NCI-H2196 treated with DMSO at 0.1 percent for 48 hours (cell line): ENCODE data around the gene NFATC1.

ENCODE experiments used
- DNase-seq: peaks from one replicate; lab custom pipeline; 2025; ENCODE audit not compliant: unreplicated experiment; lab: John Stamatoyannopoulos, UW

The NFATC1 gene

DNA sequence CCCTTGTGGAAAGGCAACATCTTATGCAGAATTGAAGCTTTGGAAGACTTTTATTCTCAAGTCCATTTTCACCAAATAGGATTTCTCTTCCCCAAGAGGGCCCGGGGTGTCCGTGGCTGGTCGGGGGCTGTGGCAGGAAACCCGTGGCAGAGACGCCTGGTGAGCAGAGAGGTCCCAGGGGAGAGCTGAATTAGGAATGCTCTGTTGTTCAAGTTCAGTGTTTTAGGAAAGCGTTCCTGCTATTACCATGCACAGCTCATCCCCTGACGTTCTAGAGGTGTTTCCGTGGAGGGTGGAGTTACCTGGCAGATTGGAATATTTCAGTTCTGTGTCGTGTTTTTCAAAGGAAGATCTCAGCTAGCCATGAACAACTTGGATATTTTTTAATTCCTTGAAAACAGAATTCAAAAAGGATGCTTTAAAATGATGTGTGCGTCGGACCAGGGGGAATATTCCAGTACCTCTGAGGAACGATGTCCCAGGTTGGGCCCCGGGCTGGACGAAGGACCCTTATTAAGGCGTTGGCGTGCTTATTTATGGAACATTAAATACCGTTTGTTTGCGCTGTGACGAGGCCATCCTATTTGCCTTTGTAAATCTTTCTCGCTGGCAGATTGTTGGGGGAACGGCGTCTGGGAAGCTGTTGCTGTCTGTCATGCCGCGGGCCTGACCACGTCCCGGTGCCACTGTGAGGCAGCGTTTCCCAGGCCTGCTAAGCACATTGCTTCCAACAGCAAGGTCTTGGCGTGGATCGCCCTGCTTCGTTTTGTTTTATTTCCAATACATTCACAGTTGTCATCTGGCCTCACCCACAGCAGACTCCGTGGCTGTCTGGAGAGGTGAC is 8.2 kb downstream of the NFATC1 start:
- no peak for DNase-seq

DNA sequence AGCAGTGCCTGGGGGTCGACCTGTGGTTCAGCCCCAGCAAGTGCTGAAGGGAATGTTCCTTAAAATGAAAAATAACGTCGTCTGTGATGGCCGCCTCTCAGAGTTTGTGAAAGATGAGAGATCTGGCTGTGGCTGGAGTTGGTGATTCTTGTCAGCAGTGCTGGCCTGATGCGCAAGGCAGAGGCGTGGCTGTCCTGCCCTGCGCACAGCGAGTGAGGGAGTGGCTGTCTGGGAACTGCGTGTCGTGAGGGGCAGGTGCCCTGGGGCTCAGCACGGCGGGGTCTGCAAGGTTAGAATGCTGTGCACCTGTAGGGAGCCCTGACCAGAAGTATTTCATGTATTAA is 8.8 kb downstream of the NFATC1 start:
- no peak for DNase-seq

DNA sequence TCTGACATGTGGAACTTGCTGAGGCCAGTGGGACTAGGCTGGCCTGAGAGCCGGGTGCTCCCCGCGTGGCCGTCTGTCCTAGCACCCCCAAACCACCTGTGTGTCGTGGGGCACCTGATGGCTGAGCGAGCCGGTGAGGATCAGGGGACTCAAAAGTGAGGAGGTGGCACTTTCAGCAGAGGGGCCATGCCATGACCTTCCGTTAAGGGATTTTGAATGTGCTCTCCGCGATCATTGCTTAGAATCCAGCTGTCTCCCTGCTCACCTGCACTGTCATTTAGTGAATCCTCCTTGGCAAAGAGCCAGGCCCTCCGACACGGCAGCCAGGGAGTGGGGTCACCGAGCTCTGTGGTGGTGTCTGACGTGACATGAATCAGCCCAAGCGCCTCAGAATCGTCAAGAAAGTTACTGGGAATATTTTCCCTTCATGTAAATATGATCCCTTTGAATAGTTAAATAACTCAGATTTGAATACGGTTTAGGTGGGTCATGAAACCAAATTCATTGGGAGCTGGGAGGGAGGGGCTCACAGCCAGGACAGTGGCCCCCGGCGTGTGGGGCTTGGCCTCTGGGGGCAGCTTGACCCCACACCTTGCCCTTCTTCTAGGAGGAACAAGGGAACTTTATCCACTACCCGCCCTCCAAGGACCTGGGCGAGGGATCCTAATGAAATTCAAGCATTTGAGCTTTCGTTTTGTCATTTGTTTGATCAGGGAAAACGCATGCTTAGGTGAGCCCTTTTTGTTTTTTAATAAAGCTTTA is 9.5 kb downstream of the NFATC1 start:
- no peak for DNase-seq

DNA sequence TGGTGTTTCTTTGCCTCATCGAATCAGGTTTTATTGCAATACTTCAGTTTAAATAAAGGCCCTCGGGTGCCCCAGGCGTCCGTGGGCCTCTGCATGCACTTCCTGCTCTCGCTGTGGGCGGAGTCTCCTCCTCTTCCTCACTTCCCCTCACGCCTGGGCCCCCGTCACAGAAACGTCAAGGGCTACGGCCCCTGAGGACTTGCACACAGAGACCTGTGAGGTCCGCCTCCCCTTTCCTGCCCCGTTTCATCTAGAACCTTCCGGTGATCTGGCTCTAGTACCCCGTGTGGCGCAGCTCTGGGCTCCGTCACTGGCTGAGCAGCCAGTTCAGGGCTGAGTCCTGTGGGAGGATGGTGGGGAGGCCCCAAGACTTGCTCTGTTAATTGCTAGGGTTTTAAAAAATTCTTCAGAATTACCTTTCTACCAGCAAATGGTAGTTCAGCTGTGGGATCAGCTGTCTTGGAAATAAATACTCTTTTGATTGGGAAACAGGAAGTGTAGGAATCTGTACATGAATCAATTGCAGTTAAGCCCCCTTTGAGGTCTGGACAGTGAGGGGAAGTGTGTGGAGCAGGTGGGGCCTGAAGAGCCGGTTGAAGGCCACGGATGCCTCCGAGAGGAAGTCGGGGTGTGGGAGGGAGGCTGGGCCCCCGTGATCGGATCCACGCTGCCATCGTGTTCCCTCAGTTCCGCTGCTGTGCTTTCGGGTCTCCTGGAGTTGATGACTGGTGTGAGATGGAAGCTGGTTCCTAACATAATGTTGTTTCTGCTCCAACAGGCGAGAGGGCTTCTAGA is 10.2 kb downstream of the NFATC1 start:
- DNase-seq, result no peak

DNA sequence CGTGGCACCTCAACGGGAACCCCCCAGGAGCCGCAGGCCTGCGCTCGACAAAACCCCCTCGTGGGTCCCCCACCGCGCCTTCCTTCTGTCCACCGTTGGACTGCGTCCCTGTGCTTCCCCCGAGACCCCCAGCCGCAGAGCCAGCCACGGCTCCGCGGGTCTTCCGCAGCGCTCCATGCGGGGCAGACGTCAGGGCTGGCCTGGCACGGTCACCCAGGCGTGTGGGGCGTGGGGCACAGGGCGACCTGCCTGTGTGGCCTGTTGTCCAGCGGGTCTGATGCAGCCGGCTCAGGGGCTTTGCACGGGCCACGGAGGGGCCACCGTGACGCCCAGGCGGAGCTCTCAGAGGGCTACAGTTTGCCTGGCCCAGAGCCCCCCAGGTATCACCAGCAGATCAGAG is 11.0 kb downstream of the NFATC1 start:
- no peak for DNase-seq

DNA sequence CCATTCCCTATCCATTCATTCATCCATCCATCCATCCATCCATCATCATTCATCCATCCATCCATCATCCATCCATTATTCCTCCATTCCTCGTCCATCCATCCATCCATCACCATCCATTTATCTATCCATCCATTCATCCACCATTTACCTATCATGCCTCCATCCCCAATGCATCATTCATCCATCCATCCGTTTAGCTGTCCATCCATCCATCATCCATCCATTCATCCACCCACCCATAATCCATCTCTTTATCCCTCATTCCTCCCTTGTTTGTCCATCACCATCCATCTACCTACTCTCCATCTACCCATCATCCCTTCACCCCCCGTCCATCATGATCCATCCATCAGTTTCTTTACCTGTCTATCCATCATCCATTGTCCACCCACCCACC is 13.6 kb downstream of the NFATC1 start:
- no peak for DNase-seq

DNA sequence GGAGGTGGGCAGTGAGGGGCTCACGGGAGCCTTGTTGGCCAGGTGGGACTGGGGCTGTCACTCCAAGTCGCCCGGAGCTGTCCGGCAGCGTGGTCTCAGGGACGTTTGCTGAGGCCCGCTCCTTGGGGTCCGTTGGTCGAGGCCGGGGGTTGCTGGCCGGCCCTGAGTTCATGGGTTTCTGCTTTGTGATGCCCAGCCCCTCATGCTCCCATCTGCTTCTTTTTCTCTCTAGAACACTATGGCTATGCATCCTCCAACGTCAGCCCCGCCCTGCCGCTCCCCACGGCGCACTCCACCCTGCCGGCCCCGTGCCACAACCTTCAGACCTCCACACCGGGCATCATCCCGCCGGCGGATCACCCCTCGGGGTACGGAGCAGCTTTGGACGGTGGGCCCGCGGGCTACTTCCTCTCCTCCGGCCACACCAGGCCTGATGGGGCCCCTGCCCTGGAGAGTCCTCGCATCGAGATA is 14.5 kb downstream of the NFATC1 start:
- DNase-seq, result no peak

DNA sequence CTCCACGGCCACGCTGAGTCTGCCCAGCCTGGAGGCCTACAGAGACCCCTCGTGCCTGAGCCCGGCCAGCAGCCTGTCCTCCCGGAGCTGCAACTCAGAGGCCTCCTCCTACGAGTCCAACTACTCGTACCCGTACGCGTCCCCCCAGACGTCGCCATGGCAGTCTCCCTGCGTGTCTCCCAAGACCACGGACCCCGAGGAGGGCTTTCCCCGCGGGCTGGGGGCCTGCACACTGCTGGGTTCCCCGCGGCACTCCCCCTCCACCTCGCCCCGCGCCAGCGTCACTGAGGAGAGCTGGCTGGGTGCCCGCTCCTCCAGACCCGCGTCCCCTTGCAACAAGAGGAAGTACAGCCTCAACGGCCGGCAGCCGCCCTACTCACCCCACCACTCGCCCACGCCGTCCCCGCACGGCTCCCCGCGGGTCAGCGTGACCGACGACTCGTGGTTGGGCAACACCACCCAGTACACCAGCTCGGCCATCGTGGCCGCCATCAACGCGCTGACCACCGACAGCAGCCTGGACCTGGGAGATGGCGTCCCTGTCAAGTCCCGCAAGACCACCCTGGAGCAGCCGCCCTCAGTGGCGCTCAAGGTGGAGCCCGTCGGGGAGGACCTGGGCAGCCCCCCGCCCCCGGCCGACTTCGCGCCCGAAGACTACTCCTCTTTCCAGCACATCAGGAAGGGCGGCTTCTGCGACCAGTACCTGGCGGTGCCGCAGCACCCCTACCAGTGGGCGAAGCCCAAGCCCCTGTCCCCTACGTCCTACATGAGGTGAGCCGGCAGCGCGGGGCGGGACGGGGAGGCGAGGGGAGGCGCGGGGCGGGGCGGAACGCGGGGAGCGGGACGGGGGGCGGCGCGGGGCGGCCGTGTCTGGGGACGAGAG is 15.2 kb downstream of the NFATC1 start:
- DNase-seq, result no peak

DNA sequence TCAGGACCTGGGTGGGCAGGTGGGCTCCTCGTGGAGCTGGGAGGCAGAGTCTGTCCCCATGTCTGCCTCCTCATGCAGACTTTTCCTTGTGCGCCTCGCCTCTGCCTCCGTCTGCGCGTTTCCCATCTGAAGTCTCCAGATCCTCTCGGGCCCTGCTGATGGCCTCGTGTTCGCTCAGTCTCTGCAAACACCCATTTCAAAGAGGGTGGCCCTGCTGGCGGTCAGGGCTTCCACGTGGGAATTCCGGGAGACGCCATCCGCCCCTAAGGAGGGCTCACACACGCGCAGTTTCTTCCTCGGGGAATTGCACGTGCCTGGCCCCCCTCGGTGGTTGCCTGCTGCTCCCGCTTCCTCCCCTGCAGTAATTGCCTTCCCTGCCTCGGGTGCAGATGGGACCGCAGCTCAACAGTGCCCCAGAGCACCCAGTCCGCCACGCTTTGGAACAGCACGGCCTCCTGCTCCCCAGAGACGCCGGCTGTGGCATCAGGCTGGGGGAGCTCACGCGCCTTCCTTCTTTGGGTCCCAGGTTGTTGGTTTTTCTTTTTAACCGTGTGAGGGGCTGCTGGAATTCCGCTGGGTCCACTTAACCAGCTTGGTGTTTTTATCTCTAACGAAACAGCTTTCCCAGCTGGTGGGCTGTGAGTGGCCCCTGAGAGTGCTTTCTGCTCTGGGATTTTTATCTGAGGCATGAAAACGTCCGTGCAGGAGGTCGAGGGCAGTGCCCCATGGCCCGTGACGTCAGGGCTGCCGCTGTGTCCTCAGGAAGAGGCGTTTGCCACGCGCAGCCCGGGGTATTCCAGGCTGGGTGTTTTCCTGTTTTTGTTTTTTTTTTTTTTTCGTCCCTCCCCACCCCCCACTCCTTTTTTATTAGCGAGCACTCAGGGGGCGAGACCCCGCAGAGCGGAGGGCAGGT is 16.1 kb downstream of the NFATC1 start:
- DNase-seq, result no peak

DNA sequence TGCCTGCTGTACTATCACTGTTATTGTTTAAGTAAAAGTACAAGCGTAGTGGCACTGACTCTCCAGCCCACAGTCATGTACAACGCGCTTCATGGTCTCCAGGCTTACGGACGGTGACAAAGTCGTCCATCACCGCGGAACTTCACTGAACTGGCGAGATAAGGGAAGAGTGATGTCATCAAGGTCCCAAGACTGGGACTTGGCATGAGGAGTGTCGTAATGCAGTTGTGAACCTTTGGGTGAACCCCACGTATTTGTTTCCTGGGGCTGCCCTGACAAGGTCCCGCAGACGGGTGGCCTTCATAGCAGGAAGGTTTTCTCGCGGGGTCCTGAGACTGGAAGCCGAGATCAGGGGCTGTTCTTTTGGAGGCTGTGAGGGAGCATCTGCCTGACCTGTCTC is 17.3 kb downstream of the NFATC1 start:
- DNase-seq, result no peak

DNA sequence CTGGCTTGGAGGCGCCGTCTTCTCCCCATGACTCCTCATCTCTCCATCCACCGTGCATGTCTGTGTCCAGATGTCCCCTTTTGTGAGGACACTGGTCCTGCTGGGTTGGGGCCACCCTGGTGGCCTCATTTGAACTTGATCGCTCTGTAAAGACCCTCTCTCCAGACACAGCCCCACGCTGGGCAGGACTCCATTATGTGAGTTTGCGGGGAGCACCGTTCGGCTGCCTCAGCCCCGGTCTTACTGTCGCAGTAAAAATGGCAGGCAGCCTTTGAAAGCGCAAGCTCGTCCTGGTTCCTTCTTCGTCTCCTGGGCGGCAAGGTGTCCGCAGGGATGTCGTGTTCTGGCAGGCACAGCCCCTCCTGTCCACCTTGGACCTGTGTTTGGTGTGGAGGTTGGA is 17.7 kb downstream of the NFATC1 start:
- DNase-seq, result no peak

DNA sequence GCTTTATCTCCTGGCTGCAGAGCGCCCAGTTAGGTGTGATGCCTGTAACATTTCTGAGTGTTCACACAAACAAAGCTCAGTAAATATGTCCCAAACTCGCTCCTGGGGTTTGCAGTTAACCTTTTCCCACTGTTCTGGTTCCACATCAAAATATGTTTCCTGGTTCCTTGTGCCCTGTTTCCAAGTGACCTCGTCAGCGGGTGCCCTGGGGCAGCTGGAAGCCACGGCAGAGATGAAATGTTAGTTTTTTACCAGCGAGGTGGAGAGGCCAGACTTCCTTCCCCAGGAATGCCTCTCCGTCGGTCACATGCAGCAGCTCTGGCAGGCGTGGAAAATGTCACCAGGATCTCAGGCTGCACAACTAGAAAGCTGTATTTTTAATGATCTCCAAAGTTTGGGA is 18.2 kb downstream of the NFATC1 start:
- DNase-seq, result no peak

DNA sequence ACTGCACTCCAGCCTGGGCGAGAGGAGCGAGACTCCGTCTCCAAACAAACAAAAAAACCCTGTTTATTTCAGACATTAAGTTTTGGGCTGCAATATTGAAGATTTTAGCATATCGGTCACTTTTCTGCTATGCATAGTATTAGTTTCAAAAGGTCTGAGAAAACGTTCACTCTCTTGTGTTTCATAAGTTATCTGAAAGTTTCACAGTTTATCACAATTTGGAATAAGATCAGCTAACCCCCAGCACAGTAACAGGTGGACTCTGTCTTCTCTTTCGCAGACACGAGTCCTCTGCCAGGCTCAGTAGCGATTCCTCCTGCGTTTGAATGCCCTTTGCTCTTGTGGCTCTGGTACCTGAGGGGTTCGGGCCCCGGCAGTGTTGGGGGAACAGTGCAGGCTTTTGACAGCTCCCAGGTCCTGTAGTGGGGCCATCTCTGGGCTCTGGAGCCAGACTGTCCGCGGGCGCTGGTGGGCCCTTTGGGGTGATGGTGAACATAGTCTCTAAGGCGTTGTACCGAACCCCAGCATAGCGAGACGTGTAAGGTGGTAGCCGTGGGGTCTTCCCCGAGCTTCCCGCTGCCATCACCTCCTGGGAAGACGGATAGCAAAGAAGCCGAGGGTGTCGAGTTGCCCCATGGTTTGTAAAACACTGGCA is 20.4 kb downstream of the NFATC1 start:
- DNase-seq, result no peak

DNA sequence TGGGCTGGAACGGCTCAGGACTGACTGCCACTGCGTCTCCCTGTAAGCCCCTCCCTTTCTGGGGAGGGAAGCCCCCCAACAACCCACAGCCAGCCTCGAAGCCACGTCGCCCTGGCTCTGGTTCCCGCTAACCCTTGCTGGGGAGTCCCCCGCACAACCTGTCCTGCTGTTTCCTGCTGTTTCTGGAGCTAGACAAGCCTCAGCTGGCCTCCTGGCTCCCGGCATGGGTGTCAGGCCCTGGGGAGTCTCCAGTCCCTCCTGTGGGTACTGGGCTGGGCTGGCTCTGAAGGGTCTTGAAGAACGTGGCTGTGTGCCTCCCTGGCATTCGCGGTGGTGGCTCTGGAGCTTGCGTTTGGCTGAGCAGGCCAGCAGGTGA is 20.9 kb downstream of the NFATC1 start:
- DNase-seq, result no peak

DNA sequence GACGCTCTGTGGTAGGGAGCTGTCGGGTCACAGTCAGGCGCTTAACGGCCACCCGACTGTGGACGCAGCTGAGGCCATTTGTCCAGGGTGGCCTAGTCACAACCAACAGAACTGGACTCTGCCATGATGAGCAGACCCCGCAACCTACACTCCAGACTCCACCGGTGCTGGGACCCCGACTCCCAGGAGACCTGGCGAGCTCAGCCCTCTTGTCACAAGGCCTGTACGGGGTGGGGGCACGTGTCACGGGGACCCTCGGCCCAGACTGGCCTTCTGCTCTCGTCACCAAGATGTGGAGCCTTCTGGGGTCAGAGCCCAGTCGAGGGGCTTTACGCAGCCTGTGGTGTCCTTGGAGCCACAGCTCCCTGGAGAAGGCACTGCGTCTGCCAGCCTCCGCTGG is 22.5 kb downstream of the NFATC1 start:
- no peak for DNase-seq

DNA sequence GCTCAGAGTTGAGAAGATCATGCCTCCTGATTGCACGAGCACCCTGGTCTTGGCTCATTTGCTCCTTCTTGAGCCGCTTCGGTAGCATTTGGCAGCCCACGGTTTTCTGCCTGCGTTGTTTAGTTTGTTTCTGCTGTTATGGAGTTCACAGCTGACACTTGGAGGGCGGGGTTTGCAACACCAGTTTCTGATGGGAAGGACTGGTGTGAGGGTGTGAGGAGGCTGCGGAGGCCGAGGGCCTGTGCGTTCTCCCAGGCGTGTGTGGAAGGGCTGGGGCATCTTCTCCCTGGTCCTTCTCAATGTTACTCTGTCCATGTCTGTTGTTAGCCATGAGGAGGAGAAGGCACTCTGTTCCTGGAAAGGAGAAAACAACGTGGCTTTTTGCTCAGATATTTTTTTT is 22.9 kb downstream of the NFATC1 start:
- no peak for DNase-seq

DNA sequence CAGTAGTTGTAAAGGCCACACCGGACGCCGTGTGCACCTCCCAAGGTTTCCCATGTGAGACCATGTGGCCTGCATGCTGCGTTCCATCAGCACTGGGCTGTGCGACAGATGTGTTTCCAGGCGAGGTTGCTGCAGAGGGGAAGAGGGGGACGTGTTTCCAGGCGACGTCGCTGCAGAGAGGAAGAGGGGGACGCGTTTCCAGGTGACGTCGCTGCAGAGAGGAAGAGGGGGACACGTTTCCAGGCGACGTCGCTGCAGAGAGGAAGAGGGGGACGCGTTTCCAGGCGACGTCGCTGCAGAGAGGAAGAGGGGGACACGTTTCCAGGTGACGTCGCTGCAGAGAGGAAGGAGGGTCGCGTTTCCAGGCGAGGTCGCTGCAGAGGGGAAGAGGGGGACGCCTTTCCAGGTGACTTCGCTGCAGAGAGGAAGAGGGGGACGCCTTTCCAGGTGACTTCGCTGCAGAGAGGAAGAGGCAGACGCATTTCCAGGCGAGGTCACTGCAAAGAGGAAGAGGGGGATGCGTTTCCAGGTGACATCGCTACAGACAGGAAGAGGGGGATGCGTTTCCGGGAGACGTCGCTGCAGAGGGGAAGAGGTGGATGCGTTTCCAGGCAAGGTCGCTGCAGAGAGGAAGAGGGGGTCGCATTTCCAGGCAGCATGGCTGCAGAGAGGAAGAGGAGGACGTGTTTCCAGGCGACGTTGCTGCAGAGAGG is 24.5 kb downstream of the NFATC1 start:
- DNase-seq, result no peak

DNA sequence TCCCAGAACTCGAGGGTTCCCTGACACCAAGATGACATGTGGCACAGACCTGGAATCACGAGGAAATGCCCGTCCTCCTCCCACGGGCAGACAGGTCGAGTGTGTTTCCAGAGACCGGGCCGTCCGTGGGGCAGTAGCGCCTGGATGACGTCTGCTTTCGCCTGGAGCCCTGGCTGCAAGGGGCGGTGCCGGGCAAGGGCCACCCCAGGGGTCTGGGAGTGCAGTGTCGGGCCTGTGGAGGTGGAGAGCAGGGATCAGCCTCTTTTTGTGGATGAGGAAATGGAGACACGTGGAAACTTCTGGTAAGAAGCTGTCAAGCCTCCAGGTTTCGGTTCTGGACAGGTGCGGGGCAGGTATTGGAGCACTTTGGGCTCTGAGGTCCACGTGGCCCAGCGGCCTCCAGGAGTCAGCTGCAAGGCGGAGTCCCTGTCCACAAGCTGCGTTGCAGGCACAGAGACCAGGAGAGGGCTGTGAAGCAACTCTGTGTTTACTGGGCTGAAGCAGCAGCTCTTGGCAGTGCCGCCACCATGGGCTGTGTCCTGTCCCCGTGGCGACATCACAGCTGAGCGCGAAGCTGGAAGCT is 25.6 kb downstream of the NFATC1 start:
- DNase-seq, result no peak
